Body of pancreas (tissue), 4 donors: Measurements from ENCODE around the gene APOL2. TPM values are rescaled to one million over a fixed set of nuclear protein-coding genes. Genes with fewer than 3 reads are reported as not detected.
"Not testable (repeated sequence)": the region's sequence is repeated elsewhere in the genome, so short reads cannot be mapped to it uniquely, and the experiment has no call there.

Experiments
- ATAC-seq: fragments of 150-250 bp; one replicate; pipeline ENCODE4 v1.9.1; 2016
- DNase-seq, 4 donors: peaks; one replicate each; pipeline ENCODE4 v3.0.0-alpha.2; 2019
- H3K27ac ChIP-seq, 4 donors: fragments of 200-600 bp; sonication (generic); 1 replicate in 3 of 4; 2 replicates in 1 of 4; pipeline versions ENCODE4 v1.5.1 to v1.6.1; 2016 to 2019; ENCODE audit warnings: mild to moderate bottlenecking in 1 of 4, mixed read lengths in 1 of 4, moderate library complexity in 1 of 4
- H3K27me3 ChIP-seq, 2 donors: fragments of 200-600 bp; sonication (generic); one replicate each; pipeline ENCODE4 v1.6.0; 2016; ENCODE audit warnings: mild to moderate bottlenecking in 1 of 2
- H3K36me3 ChIP-seq, 2 donors: fragments of 200-600 bp; sonication (generic); replicated peaks in 1 of 2; 2 replicates each; pipeline ENCODE4 v1.5.1; 2016; ENCODE audit warnings: low read depth in 2 of 2; ENCODE audit not compliant: insufficient read depth in 1 of 2
- H3K4me1 ChIP-seq: fragments of 200-600 bp; sonication (generic); one replicate; pipeline ENCODE4 v1.6.0; 2016
- H3K4me3 ChIP-seq, 2 donors: fragments of 200-600 bp; sonication (generic); 1 replicate in 1 of 2; 2 replicates in 1 of 2; pipeline ENCODE4 v1.5.1; 2016 to 2019
- H3K9me3 ChIP-seq, 3 donors: fragments of 200-600 bp; sonication (generic); 1 replicate in 2 of 3; 2 replicates in 1 of 3; pipeline ENCODE4 v1.5.1; 2016
- CTCF ChIP-seq, 7 experiments: fragments of 450-650 bp in 4 of 7; fragments of 200-600 bp in 3 of 7; sonication (generic) in 3 of 7; IDR thresholded peaks; one replicate each; pipeline ENCODE4 v1.5.1; 2016 to 2019; ENCODE audit warnings: antibody characterized with exemption in 7 of 7
- POLR2A ChIP-seq, 3 donors: fragments of 450-650 bp; IDR thresholded peaks; one replicate each; pipeline ENCODE4 v1.6.1; 2016; ENCODE audit warnings: antibody characterized with exemption in 3 of 3, mild to moderate bottlenecking in 2 of 3
- WGBS, 2 donors: methylation state at CpG; one replicate each; pipeline ENCODE4 v1.1.5; 2017; 5-methylcytosine and 5-hydroxymethylcytosine counted together
- intact Hi-C: fragments of 100-400 bp; cut with DNase I; formaldehyde crosslinking; loops from one replicate; pipeline ENCODE4 v1.15.1; 2023
- total RNA-seq, 2 donors: library from RNA; depleted of rRNA; stranded (reverse); fragments of >200 nt; gene quantifications; one replicate each; pipeline ENCODE4 v1.1.0, GENCODE V29; 2016

Gene APOL2
- total RNA-seq, 2 donors from 2014 or later = 13.5 to 19.1 TPM

- Histone ChIP-seq H3K4me1 (no peaks in the 10 kb centered on the region), H3K36me3 (no peaks in the 10 kb centered on the region), H3K27me3 (no peaks in the 10 kb centered on the region), H3K4me3 (no peak overlapping the region), H3K9me3 (no peaks in the 10 kb centered on the region), H3K27ac (no peak overlapping the region)
- TF ChIP-seq CTCF (IDR thresholded peaks at IDR 0.05) = no peak
- TF ChIP-seq POLR2A (IDR thresholded peaks at IDR 0.05) = no peak
- DNase-seq (no peak), ATAC-seq (no peak)
- intact Hi-C loops = no loop called here
- 77 to 85% methylated on average over 3 of the region's 3 CpGs for WGBS, 2 donors
Measured at GRCh38 chr22:36256478-36256877, 17.2 kb upstream of the APOL2 start.

- 60% methylated on average over 1 of the region's 5 CpGs; no CpG with 5 or more reads in 1 of the 2 donors for WGBS, 2 donors
- DNase-seq, H3K9me3 ChIP-seq, H3K4me3 ChIP-seq, ATAC-seq, H3K4me1 ChIP-seq, intact Hi-C loops, H3K36me3 ChIP-seq, H3K27me3 ChIP-seq: not testable (repeated sequence)
- peak overlapping the region in 2 of 4 donors; percentile 50 to 62 for H3K27ac ChIP-seq
Measured at GRCh38 chr22:36255572-36255971, 16.2 kb upstream of the APOL2 start.

GRCh38 chr22:36253523-36254490 lies 14.5 kb upstream of the APOL2 start:
- H3K36me3 ChIP-seq = no peaks in the 10 kb centered on the region
- H3K27ac ChIP-seq = peak overlapping the region in 3 of 4 donors; percentile 16 to 66 (median 56)
- no peaks in the 10 kb centered on the region for H3K27me3 ChIP-seq
- intact Hi-C loops = no loop called here
- TF ChIP-seq POLR2A (IDR thresholded peaks at IDR 0.05) (no peak), CTCF (IDR thresholded peaks at IDR 0.05) (no peak)
- H3K4me3 ChIP-seq = no peak overlapping the region
- DNase-seq (peak in 2 of 4 donors; percentile 27 to 46), ATAC-seq (no peak)
- WGBS, 2 donors = 61 to 66% methylated on average over 6 to 7 of the region's 7 CpGs
- no peaks in the 10 kb centered on the region for H3K4me1 ChIP-seq
- H3K9me3 ChIP-seq = no peaks in the 10 kb centered on the region

GRCh38 chr22:36252754-36253522 lies 13.6 kb upstream of the APOL2 start, which contains the start of gene APOL1:
Gene APOL1, plus strand, starts transcription at chr22:36253133. Its CDS starts 1,823 bp downstream, at chr22:36254956.
- Histone ChIP-seq H3K4me3 (no peak within 1 kb of the TSS), H3K9me3 (no peaks in the 10 kb centered on the region), H3K36me3 (no peaks in the 10 kb centered on the region), H3K27ac (peak within 1 kb of the TSS in 3 of 4 donors; percentile 16 to 66 (median 56)), H3K27me3 (no peaks in the 10 kb centered on the region), H3K4me1 (no peaks in the 10 kb centered on the region)
- no peak for TF ChIP-seq CTCF (IDR thresholded peaks at IDR 0.05)
- peak in 2 of 3 donors; percentile 28 to 29 for TF ChIP-seq POLR2A (IDR thresholded peaks at IDR 0.05)
- ATAC-seq (peak; percentile 53), DNase-seq (peak in 2 of 4 donors; percentile 30 to 45)
- intact Hi-C loops = no loop called here
- 48 to 52% methylated on average over 10 of the region's 10 CpGs for WGBS, 2 donors

- intact Hi-C loops, H3K4me3 ChIP-seq, DNase-seq, H3K36me3 ChIP-seq, H3K27me3 ChIP-seq, ATAC-seq, H3K4me1 ChIP-seq, H3K27ac ChIP-seq, H3K9me3 ChIP-seq: not testable (repeated sequence)
- 79% methylated on average over 7 of the region's 7 CpGs for WGBS, 2 donors
Measured at GRCh38 chr22:36251979-36252608, 12.8 kb upstream of the APOL2 start.

GRCh38 chr22:36250292-36250960 lies 11.1 kb upstream of the APOL2 start:
- DNase-seq, H3K4me1 ChIP-seq, intact Hi-C loops, H3K9me3 ChIP-seq, H3K36me3 ChIP-seq, ATAC-seq, H3K27me3 ChIP-seq, H3K4me3 ChIP-seq: not testable (repeated sequence)
- whole genome bisulfite sequencing, 2 donors = 72 to 78% methylated on average over 24 of the region's 24 CpGs
- peak overlapping the region in 1 of 4 donors; percentile 27 for H3K27ac ChIP-seq
